Measurements from ENCODE around the gene BZW1. TPM values are rescaled to one million over a fixed set of nuclear protein-coding genes. Genes with fewer than 3 reads are reported as not detected.
A peak's percentile ranks its signal among the peaks of the same experiment; 100 is the strongest.

BZW1 gene
- total and polyA plus RNA-seq, 4 donors, result 37.4 to 226 (median 170) TPM

- Histone ChIP-seq H3K27ac (ENCODE audit: low read depth in 1 of 2, low read length in 1 of 2) (peak overlapping the region in 1 of 2 donors; percentile 34), H3K4me1 (ENCODE audit: control insufficient read depth in 5 of 5, insufficient read depth in 5 of 5, low read length in 5 of 5) (peaks cover 0 to 25% (median 14%) of the 10 kb centered on the region in 5 donors), H3K9me3 (ENCODE audit: control insufficient read depth in 4 of 4, insufficient read depth in 3 of 4, low read length in 3 of 4) (no peaks in the 10 kb centered on the region), H3K27me3 (ENCODE audit: control insufficient read depth in 3 of 3, insufficient read depth in 3 of 3, low read length in 2 of 3) (no peaks in the 10 kb centered on the region), H3K9ac (ENCODE audit: insufficient read depth in 1 of 2, low read length in 2 of 2) (peak overlapping the region in 1 of 2 donors; percentile 81), H3K36me3 (ENCODE audit: control insufficient read depth in 4 of 4, insufficient read depth in 4 of 4, low read length in 4 of 4) (peaks cover 22 to 60% (median 43%) of the 10 kb centered on the region in 4 donors), H3K4me3 (no peak overlapping the region)
- 26 to 51% methylated on average over 12 of the region's 12 CpGs for WGBS, 2 donors
- DNase-seq (peak in 1 of 3 donors; percentile 34), ATAC-seq (ENCODE audit: insufficient read depth, low FRiP score) (no peak)
- no peak for TF ChIP-seq CTCF (IDR thresholded peaks at IDR 0.05; ENCODE audit: control extremely low read depth, extremely low read depth)
Observed at GRCh38 chr2:200860092-200860795, 48.5 kb downstream of the BZW1 start.

- H3K27ac ChIP-seq (ENCODE audit: low read depth in 1 of 2, low read length in 1 of 2), result no peak overlapping the region
Observed at GRCh38 chr2:200861617-200862155, 50.0 kb downstream of the BZW1 start.

GRCh38 chr2:200862532-200863000 lies 50.9 kb downstream of the BZW1 start:
- no peak for TF ChIP-seq CTCF (IDR thresholded peaks at IDR 0.05; ENCODE audit: control extremely low read depth, extremely low read depth)
- DNase-seq (peak; percentile 51 to 83 (median 77)), ATAC-seq (ENCODE audit: insufficient read depth, low FRiP score) (no peak)
- peak overlapping the region; percentile 99 for H3K4me3 ChIP-seq
- peaks cover 10 to 44% (median 23%) of the 10 kb centered on the region in 4 donors for H3K36me3 ChIP-seq (ENCODE audit: control insufficient read depth in 4 of 4, insufficient read depth in 4 of 4, low read length in 4 of 4)
- H3K27ac ChIP-seq (ENCODE audit: low read depth in 1 of 2, low read length in 1 of 2), result peak overlapping the region; percentile 74 to 99
- H3K27me3 ChIP-seq (ENCODE audit: control insufficient read depth in 3 of 3, insufficient read depth in 3 of 3, low read length in 2 of 3), result no peaks in the 10 kb centered on the region
- H3K9ac ChIP-seq (ENCODE audit: insufficient read depth in 1 of 2, low read length in 2 of 2), result peak overlapping the region; percentile 99 to 100
- H3K4me1 ChIP-seq (ENCODE audit: control insufficient read depth in 5 of 5, insufficient read depth in 5 of 5, low read length in 5 of 5), result peaks cover 0 to 33% (median 14%) of the 10 kb centered on the region in 5 donors
- 0 to 1% methylated on average over 13 of the region's 13 CpGs for WGBS, 2 donors
- H3K9me3 ChIP-seq (ENCODE audit: control insufficient read depth in 4 of 4, insufficient read depth in 3 of 4, low read length in 3 of 4), result no peaks in the 10 kb centered on the region

More at GRCh38 chr2:200861617-200862155, 50.0 kb downstream of the BZW1 start:
- WGBS, 2 donors, result 7 to 19% methylated on average over 4 of the region's 4 CpGs
- DNase-seq, result peak in 1 of 3 donors; percentile 54
- TF ChIP-seq CTCF (IDR thresholded peaks at IDR 0.05; ENCODE audit: control extremely low read depth, extremely low read depth), result no peak
- peaks cover 0 to 25% (median 14%) of the 10 kb centered on the region in 5 donors for H3K4me1 ChIP-seq (ENCODE audit: control insufficient read depth in 5 of 5, insufficient read depth in 5 of 5, low read length in 5 of 5)
- H3K4me3 ChIP-seq, result no peak overlapping the region
- peaks cover 14 to 53% (median 31%) of the 10 kb centered on the region in 4 donors for H3K36me3 ChIP-seq (ENCODE audit: control insufficient read depth in 4 of 4, insufficient read depth in 4 of 4, low read length in 4 of 4)
- ATAC-seq (ENCODE audit: insufficient read depth, low FRiP score), result no peak
- H3K9ac ChIP-seq (ENCODE audit: insufficient read depth in 1 of 2, low read length in 2 of 2), result peak overlapping the region in 1 of 2 donors; percentile 100
- no peaks in the 10 kb centered on the region for H3K27me3 ChIP-seq (ENCODE audit: control insufficient read depth in 3 of 3, insufficient read depth in 3 of 3, low read length in 2 of 3)
- H3K9me3 ChIP-seq (ENCODE audit: control insufficient read depth in 4 of 4, insufficient read depth in 3 of 4, low read length in 3 of 4), result no peaks in the 10 kb centered on the region

Measured in lung (tissue), 12 donors.